Caco-2 (cell line): ENCODE measurements around the gene UNK. TPM values are rescaled to one million over a fixed set of nuclear protein-coding genes. Genes with fewer than 3 reads are reported as not detected.

Experiments used
- BruUV-seq: library from RNA; stranded (reverse); fragments of 400-500 nt; replicated peaks from 2 replicates; lab custom pipeline; 2021; lab: Mats Ljungman, UMichigan
- CTCF ChIA-PET: fragments of 300-600 bp; sonication (Branson Sonifier 250); formaldehyde crosslinking; loops from one replicate; lab custom pipeline; 2022; ENCODE audit warnings: antibody characterized with exemption; lab: Charles Lee
- POLR2A ChIA-PET: fragments of 300-600 bp; sonication (Branson Sonifier 250); formaldehyde crosslinking; loops from one replicate; lab custom pipeline; 2022; ENCODE audit warnings: antibody characterized with exemption; lab: Charles Lee
- DNase-seq, 2 experiments: peaks; one replicate each; pipeline versions ENCODE4 v3.0.0 to v3.0.0-alpha.2; 2020 to 2022
- H3K27me3 ChIP-seq: replicated peaks from 2 replicates; pipeline ENCODE4 v1.6.0; 2011; ENCODE audit warnings: low read length; ENCODE audit not compliant: control insufficient read depth, insufficient read depth
- H3K36me3 ChIP-seq: 2 replicates; pipeline ENCODE4 v1.5.1; 2011; ENCODE audit warnings: low read length; ENCODE audit not compliant: control insufficient read depth, insufficient read depth
- H3K4me1 ChIP-seq: fragments of 250-450 bp; sonication (Bioruptor Pico); 2 replicates; pipeline ENCODE4 v1.5.1; 2020; ENCODE audit warnings: mild to moderate bottlenecking
- H3K4me3 ChIP-seq: 2 replicates; pipeline ENCODE4 v1.5.1; 2011; ENCODE audit warnings: low read depth, mild to moderate bottlenecking, control low read depth, low read length
- H3K9me3 ChIP-seq: fragments of 250-450 bp; sonication (Bioruptor Pico); 2 replicates; pipeline ENCODE4 v1.5.1; 2020; ENCODE audit warnings: mild to moderate bottlenecking, moderate library complexity
- H3K27ac Mint-ChIP-seq: one replicate; pipeline ENCODE4 v1.8.0; 2022; ENCODE audit warnings: mixed read lengths; ENCODE audit not compliant: unreplicated experiment
- H3K27me3 Mint-ChIP-seq: one replicate; pipeline ENCODE4 v1.8.0; 2022; ENCODE audit warnings: mixed read lengths; ENCODE audit not compliant: insufficient read depth, unreplicated experiment
- H3K36me3 Mint-ChIP-seq: one replicate; pipeline ENCODE4 v1.8.0; 2022; ENCODE audit warnings: mild to moderate bottlenecking, mixed read lengths; ENCODE audit not compliant: insufficient read depth, unreplicated experiment
- H3K4me1 Mint-ChIP-seq: one replicate; pipeline ENCODE4 v1.8.0; 2022; ENCODE audit warnings: low read depth, mixed read lengths; ENCODE audit not compliant: unreplicated experiment
- H3K4me3 Mint-ChIP-seq: one replicate; pipeline ENCODE4 v1.8.0; 2022; ENCODE audit warnings: mild to moderate bottlenecking, moderate library complexity, mixed read lengths; ENCODE audit not compliant: unreplicated experiment
- H3K9me3 Mint-ChIP-seq: one replicate; pipeline ENCODE4 v1.8.0; 2022; ENCODE audit warnings: mixed read lengths; ENCODE audit not compliant: unreplicated experiment
- CTCF ChIP-seq, 2 experiments: fragments of 200-600 bp in 1 of 2; IDR thresholded peaks; 1 replicate in 1 of 2; 2 replicates in 1 of 2; pipeline versions ENCODE4 v1.5.1 to v1.8.0; 2011 to 2022; ENCODE audit warnings: antibody characterized with exemption in 1 of 2, control low read depth in 1 of 2, inconsistent platforms in 1 of 2, low read depth in 1 of 2, low read length in 1 of 2, mild to moderate bottlenecking in 1 of 2, moderate library complexity in 1 of 2; ENCODE audit not compliant: insufficient read depth in 1 of 2, severe bottlenecking in 1 of 2, unreplicated experiment in 1 of 2
- intact Hi-C: fragments of 100-400 bp; cut with micrococcal nuclease; formaldehyde crosslinking; loops from one replicate; pipeline ENCODE4 v1.10.0; 2022; ENCODE audit not compliant: unreplicated experiment
- total RNA-seq: library from RNA; stranded (reverse); gene quantifications from 2 replicates; pipeline ENCODE4 v1.2.3, GENCODE V29; 2022

UNK gene
- total RNA-seq, 1 experiment from 2014 or later, result 33.3 TPM

GRCh38 chr17:75755205-75755901 lies 29.3 kb upstream of the UNK start:
- no peak for TF ChIP-seq CTCF (IDR thresholded peaks at IDR 0.05; ENCODE audit: insufficient read depth in 1 of 2, low read depth in 1 of 2, low read length in 1 of 2, severe bottlenecking in 1 of 2, unreplicated experiment in 1 of 2)
- H3K9me3 ChIP-seq, result no peaks in the 10 kb centered on the region
- Mint-ChIP-seq H3K27me3 (no peaks in the 10 kb centered on the region), H3K36me3 (peaks cover 25% of the 10 kb centered on the region), H3K4me1 (peaks cover 13% of the 10 kb centered on the region), H3K9me3 (no peaks in the 10 kb centered on the region), H3K4me3 (no peak overlapping the region), H3K27ac (no peak overlapping the region)
- intact Hi-C loops, result no loop called here
- ChIA-PET CTCF (interaction anchor here (1.3 kb wide), 1 partner anchor 7 kb away, joined by 4 read pairs; no protein-coding TSS in a partner anchor), POLR2A (no interaction called here)
- no TSS peak for BruUV-seq
- peaks cover 15% of the 10 kb centered on the region for H3K4me1 ChIP-seq
- H3K27me3 ChIP-seq, result no peaks in the 10 kb centered on the region
- DNase-seq, result no peak
- no peak overlapping the region for H3K4me3 ChIP-seq
- peaks cover 3% of the 10 kb centered on the region; the same call in 1 of the 2 replicates for H3K36me3 ChIP-seq

- Histone ChIP-seq H3K36me3 (peaks cover 3% of the 10 kb centered on the region; the same call in 1 of the 2 replicates), H3K4me3 (no peak overlapping the region), H3K27me3 (no peaks in the 10 kb centered on the region), H3K4me1 (peaks cover 20% of the 10 kb centered on the region), H3K9me3 (no peaks in the 10 kb centered on the region)
- no TSS peak for BruUV-seq
- Mint-ChIP-seq H3K9me3 (no peaks in the 10 kb centered on the region), H3K27me3 (no peaks in the 10 kb centered on the region), H3K27ac (no peak overlapping the region), H3K4me1 (peaks cover 13% of the 10 kb centered on the region), H3K4me3 (no peak overlapping the region), H3K36me3 (peaks cover 25% of the 10 kb centered on the region)
- POLR2A ChIA-PET, result interaction anchor here (0.6 kb wide), 1 partner anchor 134 kb away, joined by 5 read pairs; no protein-coding TSS in a partner anchor
- TF ChIP-seq CTCF (IDR thresholded peaks at IDR 0.05; ENCODE audit: insufficient read depth in 1 of 2, low read depth in 1 of 2, low read length in 1 of 2, severe bottlenecking in 1 of 2, unreplicated experiment in 1 of 2), result no peak
- CTCF ChIA-PET, result interaction anchor here (1.3 kb wide), 1 partner anchor 8 kb away, joined by 4 read pairs; no protein-coding TSS in a partner anchor
- DNase-seq, result no peak
- intact Hi-C loops, result no loop called here
Observed at GRCh38 chr17:75755990-75756389, 28.6 kb upstream of the UNK start.

GRCh38 chr17:75756451-75757085 lies 28.0 kb upstream of the UNK start:
- Mint-ChIP-seq H3K27ac (no peak overlapping the region), H3K4me1 (peaks cover 13% of the 10 kb centered on the region), H3K36me3 (peaks cover 25% of the 10 kb centered on the region), H3K27me3 (no peaks in the 10 kb centered on the region), H3K4me3 (no peak overlapping the region), H3K9me3 (no peaks in the 10 kb centered on the region)
- H3K36me3 ChIP-seq, result peaks cover 3% of the 10 kb centered on the region; the same call in 1 of the 2 replicates
- H3K27me3 ChIP-seq, result no peaks in the 10 kb centered on the region
- H3K9me3 ChIP-seq, result no peaks in the 10 kb centered on the region
- H3K4me1 ChIP-seq, result peaks cover 20% of the 10 kb centered on the region
- DNase-seq, result no peak
- BruUV-seq, result no TSS peak
- H3K4me3 ChIP-seq, result no peak overlapping the region
- CTCF ChIA-PET, result interaction anchor here (0.5 to 1.3 kb wide), 2 partner anchors 9 to 128 kb away, joined by 4 read pairs; no protein-coding TSS in a partner anchor
- no peak for TF ChIP-seq CTCF (IDR thresholded peaks at IDR 0.05; ENCODE audit: insufficient read depth in 1 of 2, low read depth in 1 of 2, low read length in 1 of 2, severe bottlenecking in 1 of 2, unreplicated experiment in 1 of 2)
- intact Hi-C loops, result no loop called here
- POLR2A ChIA-PET, result interaction anchor here (0.6 kb wide), 1 partner anchor 135 kb away, joined by 5 read pairs; no protein-coding TSS in a partner anchor
